ENCODE results near the gene SH3TC1.

Gene SH3TC1

DNA sequence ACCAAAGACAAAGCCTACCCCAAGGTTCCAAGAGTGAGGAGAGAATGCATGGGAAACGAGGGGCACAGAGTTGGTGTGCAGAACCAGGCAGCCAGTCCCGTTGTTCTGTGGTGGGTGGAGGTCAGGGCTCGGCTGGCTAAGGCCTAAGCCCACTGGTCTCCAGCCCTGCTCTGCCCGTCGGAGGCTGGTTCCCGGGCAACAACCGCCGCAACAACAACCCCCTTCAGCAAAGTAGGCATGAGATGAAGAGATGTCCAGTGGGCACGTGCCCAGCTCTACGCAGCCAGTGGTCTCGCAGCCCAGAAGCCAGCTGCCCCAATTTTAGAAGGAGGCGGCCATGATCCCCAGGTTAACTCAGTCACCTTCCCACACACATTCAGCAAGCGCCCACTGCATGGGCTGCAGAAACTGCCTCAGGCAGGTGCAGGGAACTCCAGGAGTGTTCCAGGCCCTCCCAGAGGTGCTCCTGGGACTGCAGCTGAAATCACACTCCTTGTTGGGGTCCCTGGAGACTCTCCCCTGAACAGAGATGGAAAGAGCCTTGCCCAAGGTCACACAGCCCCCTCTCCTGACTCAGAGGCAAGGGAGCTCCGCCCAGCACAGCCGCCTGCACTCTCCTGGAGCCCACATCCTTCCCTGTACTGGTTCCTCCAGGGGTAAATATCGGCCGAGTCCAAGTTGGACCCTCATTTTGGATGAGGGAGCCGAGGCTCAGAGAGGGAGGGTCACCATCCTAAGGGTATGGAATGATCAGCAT, 45.1 kb downstream of the SH3TC1 start:
- DNase-seq (ENCODE audit: low read depth), result no peak
- H3K4me3 ChIP-seq (ENCODE audit: low read length), result no peak overlapping the region
- TF ChIP-seq, protein P1, sequence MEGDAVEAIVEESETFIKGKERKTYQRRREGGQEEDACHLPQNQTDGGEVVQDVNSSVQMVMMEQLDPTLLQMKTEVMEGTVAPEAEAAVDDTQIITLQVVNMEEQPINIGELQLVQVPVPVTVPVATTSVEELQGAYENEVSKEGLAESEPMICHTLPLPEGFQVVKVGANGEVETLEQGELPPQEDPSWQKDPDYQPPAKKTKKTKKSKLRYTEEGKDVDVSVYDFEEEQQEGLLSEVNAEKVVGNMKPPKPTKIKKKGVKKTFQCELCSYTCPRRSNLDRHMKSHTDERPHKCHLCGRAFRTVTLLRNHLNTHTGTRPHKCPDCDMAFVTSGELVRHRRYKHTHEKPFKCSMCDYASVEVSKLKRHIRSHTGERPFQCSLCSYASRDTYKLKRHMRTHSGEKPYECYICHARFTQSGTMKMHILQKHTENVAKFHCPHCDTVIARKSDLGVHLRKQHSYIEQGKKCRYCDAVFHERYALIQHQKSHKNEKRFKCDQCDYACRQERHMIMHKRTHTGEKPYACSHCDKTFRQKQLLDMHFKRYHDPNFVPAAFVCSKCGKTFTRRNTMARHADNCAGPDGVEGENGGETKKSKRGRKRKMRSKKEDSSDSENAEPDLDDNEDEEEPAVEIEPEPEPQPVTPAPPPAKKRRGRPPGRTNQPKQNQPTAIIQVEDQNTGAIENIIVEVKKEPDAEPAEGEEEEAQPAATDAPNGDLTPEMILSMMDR (conservative IDR thresholded peaks at IDR 0.05; ENCODE audit: low read depth, low read length), result no peak

- DNase-seq (ENCODE audit: low read depth), result no peak
- H3K4me3 ChIP-seq (ENCODE audit: low read length), result no peak overlapping the region
- TF ChIP-seq, protein P1 (conservative IDR thresholded peaks at IDR 0.05; ENCODE audit: low read depth, low read length), result no peak
Measured at GRCh38 chr4:8244931-8245460, 45.9 kb downstream of the SH3TC1 start.

DNA sequence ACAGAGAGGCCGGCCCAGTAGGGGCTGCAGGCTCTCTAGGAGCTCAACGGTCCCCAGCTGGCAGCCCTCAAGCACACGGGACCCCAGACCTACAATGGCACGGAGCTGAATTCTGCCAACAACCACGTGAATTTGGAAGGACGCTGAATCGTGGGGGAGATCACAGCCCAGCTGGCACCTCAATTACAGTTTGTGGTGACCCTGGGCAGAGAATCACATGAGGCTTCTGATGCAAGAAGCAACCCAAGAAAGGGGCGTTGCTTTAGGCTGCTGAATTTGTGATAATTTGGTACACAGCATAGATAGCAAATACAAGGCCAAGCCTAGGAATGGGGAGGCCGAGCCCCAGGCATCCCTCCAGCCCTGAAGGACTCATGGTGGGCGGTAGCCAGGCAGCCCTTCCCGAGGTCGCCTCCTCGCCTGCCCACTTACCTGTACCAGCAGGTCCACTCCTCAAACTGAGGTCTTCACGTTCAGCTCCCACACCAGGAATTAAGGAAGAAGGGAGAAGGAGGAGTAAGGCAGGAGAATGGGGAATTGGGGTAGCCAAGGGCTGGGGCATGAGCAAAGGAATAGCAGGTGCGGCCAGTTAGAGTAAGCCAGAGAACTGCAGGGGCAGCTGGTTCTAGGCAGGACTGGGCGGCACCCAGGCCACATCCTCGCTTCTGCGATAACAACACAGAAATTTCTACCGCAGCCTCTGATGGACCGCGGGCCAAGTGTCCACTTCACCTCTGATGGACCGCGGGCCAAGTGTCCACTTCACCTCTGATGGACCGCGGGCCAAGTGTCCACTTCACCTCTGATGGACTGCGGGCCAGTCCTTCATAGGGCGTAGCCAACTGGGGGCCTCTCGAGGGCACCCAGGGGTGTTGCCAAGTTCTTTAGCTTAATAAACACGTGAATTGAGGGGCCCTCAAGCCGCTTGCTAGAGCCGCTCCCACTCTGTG, 47.1 kb downstream of the SH3TC1 start:
- no peak for DNase-seq (ENCODE audit: low read depth)

GRCh38 chr4:8247047-8247930, 48.2 kb downstream of the SH3TC1 start:
- no peak for DNase-seq (ENCODE audit: low read depth)
- TF ChIP-seq, protein P1 (conservative IDR thresholded peaks at IDR 0.05; ENCODE audit: low read depth, low read length), result no peak
- no peak overlapping the region for H3K4me3 ChIP-seq (ENCODE audit: low read length)

More for the DNA sequence above, 47.1 kb downstream of the SH3TC1 start:
- no peak overlapping the region for H3K4me3 ChIP-seq (ENCODE audit: low read length)
- TF ChIP-seq, protein P1 (conservative IDR thresholded peaks at IDR 0.05; ENCODE audit: low read depth, low read length), result no peak

DNA sequence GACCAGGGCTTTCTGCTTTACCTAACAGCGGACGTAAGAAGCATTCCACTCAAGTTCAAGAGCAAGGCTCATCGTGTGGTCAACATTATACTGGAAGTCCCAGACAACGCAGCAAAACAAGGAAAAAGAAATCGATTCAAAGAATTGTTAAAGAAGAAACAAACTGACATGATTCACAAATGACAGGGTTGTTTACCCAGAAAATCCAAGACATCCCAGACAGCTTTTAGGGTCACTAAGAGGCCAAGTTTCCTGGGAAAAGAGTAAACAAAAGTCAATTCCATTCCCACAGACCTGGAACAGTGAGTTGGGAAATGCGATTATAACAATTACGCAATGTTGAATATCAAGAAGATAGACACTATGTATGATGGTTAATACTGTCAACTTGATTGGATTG, 49.0 kb downstream of the SH3TC1 start:
- TF ChIP-seq, protein P1 (conservative IDR thresholded peaks at IDR 0.05; ENCODE audit: low read depth, low read length), result no peak
- no peak overlapping the region for H3K4me3 ChIP-seq (ENCODE audit: low read length)
- DNase-seq (ENCODE audit: low read depth), result no peak

GRCh38 chr4:8250227-8250626, 51.1 kb downstream of the SH3TC1 start:
- H3K4me3 ChIP-seq (ENCODE audit: low read length), result no peak overlapping the region
- TF ChIP-seq, protein P1 (conservative IDR thresholded peaks at IDR 0.05; ENCODE audit: low read depth, low read length), result no peak
- DNase-seq (ENCODE audit: low read depth), result no peak
